GM06990 (cell line): Measurements from ENCODE around the gene RNPEP.
"Not testable (repeated sequence)": the region's sequence is repeated elsewhere in the genome, so short reads cannot be mapped to it uniquely, and the experiment has no call there.

Experiments
- DNase-seq: peaks from one replicate; pipeline ENCODE4 v3.0.0-alpha.2; 2011; ENCODE audit not compliant: insufficient read length; ENCODE audit errors: extremely low read depth
- H3K27me3 ChIP-seq: replicated peaks from 2 replicates; pipeline ENCODE4 v1.6.0; 2011; ENCODE audit warnings: low read length; ENCODE audit not compliant: control insufficient read depth, insufficient read depth
- H3K36me3 ChIP-seq: 2 replicates; pipeline ENCODE4 v1.5.1; 2011; ENCODE audit warnings: low read length; ENCODE audit not compliant: control insufficient read depth, insufficient read depth
- H3K4me3 ChIP-seq: replicated peaks from 2 replicates; pipeline ENCODE4 v1.5.1; 2011; ENCODE audit warnings: low read depth, mild to moderate bottlenecking, control low read depth, low read length
- TF ChIP-seq, protein P1 (sequence below): IDR thresholded peaks from 2 replicates; pipeline ENCODE4 v1.5.1; 2011; ENCODE audit warnings: low read length, control low read depth, mild to moderate bottlenecking, inconsistent platforms; ENCODE audit not compliant: insufficient read depth, poor library complexity, severe bottlenecking

The RNPEP gene

DNA sequence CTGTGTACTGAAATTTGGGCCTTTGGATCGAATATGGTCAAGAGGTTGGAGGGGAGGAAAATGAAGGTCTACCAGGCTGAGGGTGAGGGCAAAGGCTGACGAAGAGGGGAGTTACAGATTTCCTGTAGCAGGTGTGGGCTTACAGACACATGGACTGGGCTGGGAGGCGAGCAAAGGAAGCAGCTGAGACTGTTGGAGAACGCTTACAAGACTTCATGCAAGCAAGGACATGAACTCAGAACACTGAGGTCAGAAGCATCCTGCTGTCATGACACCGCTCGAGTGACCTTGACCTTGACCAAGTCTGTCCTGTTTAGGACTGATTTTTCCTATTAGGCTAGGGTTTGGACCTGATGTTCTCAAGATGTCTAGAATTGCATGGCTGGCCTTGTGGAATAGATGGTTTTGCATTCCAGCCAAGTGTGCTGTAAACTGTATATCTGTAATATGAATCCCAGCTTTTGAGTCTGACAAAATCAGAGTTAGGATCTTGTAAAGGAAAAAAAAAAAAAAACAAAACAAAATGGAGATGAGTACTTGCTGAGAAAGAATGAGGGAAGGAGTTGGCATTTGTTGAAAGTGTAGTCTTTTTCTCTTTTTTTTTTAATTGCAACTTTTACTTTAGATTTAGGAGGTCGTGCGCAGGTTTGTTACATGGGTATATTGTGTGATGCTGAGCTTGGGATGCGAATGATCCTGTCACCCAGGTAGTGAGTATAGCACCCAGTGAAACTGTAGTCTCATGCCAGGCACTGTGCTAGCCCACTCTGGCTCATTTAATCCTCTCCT, 33.8 kb downstream of the RNPEP start:
- no peak overlapping the region for H3K4me3 ChIP-seq
- H3K36me3 ChIP-seq: no peaks in the 10 kb centered on the region
- TF ChIP-seq, protein P1, sequence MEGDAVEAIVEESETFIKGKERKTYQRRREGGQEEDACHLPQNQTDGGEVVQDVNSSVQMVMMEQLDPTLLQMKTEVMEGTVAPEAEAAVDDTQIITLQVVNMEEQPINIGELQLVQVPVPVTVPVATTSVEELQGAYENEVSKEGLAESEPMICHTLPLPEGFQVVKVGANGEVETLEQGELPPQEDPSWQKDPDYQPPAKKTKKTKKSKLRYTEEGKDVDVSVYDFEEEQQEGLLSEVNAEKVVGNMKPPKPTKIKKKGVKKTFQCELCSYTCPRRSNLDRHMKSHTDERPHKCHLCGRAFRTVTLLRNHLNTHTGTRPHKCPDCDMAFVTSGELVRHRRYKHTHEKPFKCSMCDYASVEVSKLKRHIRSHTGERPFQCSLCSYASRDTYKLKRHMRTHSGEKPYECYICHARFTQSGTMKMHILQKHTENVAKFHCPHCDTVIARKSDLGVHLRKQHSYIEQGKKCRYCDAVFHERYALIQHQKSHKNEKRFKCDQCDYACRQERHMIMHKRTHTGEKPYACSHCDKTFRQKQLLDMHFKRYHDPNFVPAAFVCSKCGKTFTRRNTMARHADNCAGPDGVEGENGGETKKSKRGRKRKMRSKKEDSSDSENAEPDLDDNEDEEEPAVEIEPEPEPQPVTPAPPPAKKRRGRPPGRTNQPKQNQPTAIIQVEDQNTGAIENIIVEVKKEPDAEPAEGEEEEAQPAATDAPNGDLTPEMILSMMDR: no peak
- no peak for DNase-seq
- no peaks in the 10 kb centered on the region for H3K27me3 ChIP-seq

GRCh38 chr1:202016811-202017748, 34.6 kb downstream of the RNPEP start:
- H3K36me3 ChIP-seq: no peaks in the 10 kb centered on the region
- no peak for DNase-seq
- H3K4me3 ChIP-seq: no peak overlapping the region
- TF ChIP-seq, protein P1: no peak
- H3K27me3 ChIP-seq: no peaks in the 10 kb centered on the region

DNA sequence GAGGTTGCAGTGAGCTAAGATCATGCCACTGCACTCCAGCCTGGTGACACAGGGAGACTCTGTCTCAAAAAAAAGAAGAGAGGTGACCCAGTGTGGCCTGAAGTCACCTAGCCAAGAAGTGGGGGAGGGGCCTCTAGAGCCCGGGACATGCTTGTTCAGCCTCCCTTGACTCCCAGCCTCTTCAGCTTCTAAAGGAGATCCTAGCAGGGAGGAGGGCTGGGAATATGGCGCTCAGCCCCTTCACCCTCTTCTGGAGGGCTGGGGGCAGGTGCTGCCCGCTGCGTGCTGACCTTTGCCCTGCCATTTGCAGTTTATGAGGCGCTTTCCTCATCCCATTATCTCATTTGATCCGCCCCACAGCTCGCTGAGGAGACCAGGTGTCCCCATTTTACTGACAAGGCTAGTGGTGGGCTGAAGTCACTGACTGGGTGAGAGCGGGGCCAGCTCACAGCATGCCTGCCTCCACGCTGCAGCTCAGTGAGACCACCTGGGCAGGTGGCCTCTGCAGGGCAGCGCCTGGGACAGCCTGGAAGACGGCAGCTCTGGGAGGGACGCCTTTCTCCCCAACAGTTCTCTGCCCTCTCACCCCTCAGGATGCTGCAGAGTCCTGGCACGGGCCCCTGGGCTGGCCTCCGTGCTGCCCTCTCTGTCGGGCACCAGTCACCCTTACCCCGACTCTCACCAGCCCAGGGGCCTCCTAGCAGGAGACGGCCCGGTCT, 35.5 kb downstream of the RNPEP start:
- H3K36me3 ChIP-seq: no peaks in the 10 kb centered on the region
- TF ChIP-seq, protein P1: no peak
- DNase-seq: no peak
- H3K27me3 ChIP-seq: no peaks in the 10 kb centered on the region
- no peak overlapping the region for H3K4me3 ChIP-seq

GRCh38 chr1:202018468-202019234, 36.2 kb downstream of the RNPEP start:
- H3K36me3 ChIP-seq: no peaks in the 10 kb centered on the region
- H3K27me3 ChIP-seq: no peaks in the 10 kb centered on the region; the same call in 1 of the 2 replicates
- TF ChIP-seq, protein P1: no peak
- no peak for DNase-seq
- no peak overlapping the region for H3K4me3 ChIP-seq

DNA sequence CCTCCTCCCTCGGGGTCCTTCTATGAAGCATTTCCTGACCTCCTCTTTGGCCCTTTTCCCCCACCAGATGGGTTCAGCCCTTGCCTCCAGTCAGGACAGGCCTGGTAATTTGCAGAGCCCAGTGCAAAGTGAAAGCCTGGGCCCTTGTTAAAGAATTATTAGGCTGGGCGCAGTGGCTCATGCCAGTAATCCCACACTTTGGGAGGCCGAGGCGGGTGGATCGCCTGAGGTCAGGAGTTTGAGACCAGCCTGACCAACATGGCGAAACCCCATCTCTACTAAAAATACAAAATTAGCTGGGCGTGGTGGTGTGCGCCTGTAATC, 36.7 kb downstream of the RNPEP start:
- H3K27me3 ChIP-seq, DNase-seq, H3K4me3 ChIP-seq, H3K36me3 ChIP-seq: not testable (repeated sequence)
